HEK293 (cell line): Measurements from ENCODE around the gene PER1.

ENCODE experiments used
- HOXA7 ChIP-seq: sonication (generic); formaldehyde crosslinking; IDR thresholded peaks from 2 replicates; pipeline ENCODE4 v1.8.1; 2022; ENCODE audit warnings: missing genetic modification reagents, borderline replicate concordance
- KLF10 ChIP-seq: fragments of 450-650 bp; IDR thresholded peaks from 2 replicates; pipeline ENCODE4 v1.5.1; 2018; ENCODE audit warnings: missing biosample characterization, mild to moderate bottlenecking, missing genetic modification characterization
- KLF16 ChIP-seq: fragments of 450-650 bp; formaldehyde crosslinking; IDR thresholded peaks from 2 replicates; pipeline ENCODE4 v1.5.1; 2017; ENCODE audit warnings: missing biosample characterization, missing genetic modification characterization
- KLF7 ChIP-seq: fragments of 450-650 bp; formaldehyde crosslinking; IDR thresholded peaks from 2 replicates; pipeline ENCODE4 v1.5.1; 2016; ENCODE audit warnings: missing biosample characterization, missing genetic modification characterization, borderline replicate concordance
- OSR2 ChIP-seq: fragments of 450-650 bp; formaldehyde crosslinking; IDR thresholded peaks from 2 replicates; pipeline ENCODE4 v1.5.1; 2016; ENCODE audit warnings: missing biosample characterization, missing genetic modification characterization
- SCRT2 ChIP-seq: fragments of 450-650 bp; formaldehyde crosslinking; IDR thresholded peaks from 2 replicates; pipeline ENCODE4 v1.5.1; 2016; ENCODE audit warnings: missing biosample characterization, missing genetic modification characterization
- TRIM28 ChIP-seq: IDR thresholded peaks from 2 replicates; pipeline ENCODE4 v1.6.1; 2011; ENCODE audit warnings: low read length, control low read depth, borderline replicate concordance
- WT1 ChIP-seq: fragments of 450-650 bp; formaldehyde crosslinking; IDR thresholded peaks from 2 replicates; pipeline ENCODE4 v1.5.1; 2016; ENCODE audit warnings: missing biosample characterization, missing genetic modification characterization
- ZNF114 ChIP-seq: fragments of 450-650 bp; formaldehyde crosslinking; IDR thresholded peaks from 2 replicates; pipeline ENCODE4 v1.5.0; 2017; ENCODE audit warnings: missing biosample characterization, missing genetic modification characterization
- ZNF19 ChIP-seq: fragments of 450-650 bp; formaldehyde crosslinking; IDR thresholded peaks from 2 replicates; pipeline ENCODE4; 2016; ENCODE audit warnings: missing biosample characterization, missing genetic modification characterization, low read depth
- ZNF221 ChIP-seq: fragments of 450-650 bp; formaldehyde crosslinking; IDR thresholded peaks from 2 replicates; pipeline ENCODE4 v1.5.1; 2017; ENCODE audit warnings: missing biosample characterization, missing genetic modification characterization, borderline replicate concordance
- ZNF350 ChIP-seq: fragments of 450-650 bp; formaldehyde crosslinking; IDR thresholded peaks from 2 replicates; pipeline ENCODE4 v1.5.0; 2017; ENCODE audit warnings: missing biosample characterization, mild to moderate bottlenecking, missing genetic modification characterization
- ZNF404 ChIP-seq: fragments of 450-650 bp; formaldehyde crosslinking; IDR thresholded peaks from 2 replicates; pipeline ENCODE4 v1.5.1; 2017; ENCODE audit warnings: missing biosample characterization, missing genetic modification characterization
- ZNF433 ChIP-seq: fragments of 450-650 bp; formaldehyde crosslinking; IDR thresholded peaks from 2 replicates; pipeline ENCODE4 v1.5.1; 2016; ENCODE audit warnings: missing biosample characterization, missing genetic modification characterization, low read depth
- ZNF555 ChIP-seq: fragments of 450-650 bp; formaldehyde crosslinking; conservative IDR thresholded peaks from 2 replicates; pipeline ENCODE4 v1.5.1; 2017; ENCODE audit warnings: missing biosample characterization, mild to moderate bottlenecking, missing genetic modification characterization, inconsistent platforms
- ZNF621 ChIP-seq: fragments of 450-650 bp; formaldehyde crosslinking; IDR thresholded peaks from 2 replicates; pipeline ENCODE4 v1.5.1; 2017; ENCODE audit warnings: missing biosample characterization, missing genetic modification characterization
- ZNF624 ChIP-seq: fragments of 450-650 bp; formaldehyde crosslinking; IDR thresholded peaks from 2 replicates; pipeline ENCODE4 v1.5.1; 2017; ENCODE audit warnings: missing biosample characterization, missing genetic modification characterization
- ZNF660 ChIP-seq: fragments of 450-650 bp; IDR thresholded peaks from 2 replicates; pipeline ENCODE4 v1.5.1; 2018; ENCODE audit warnings: missing biosample characterization, mild to moderate bottlenecking, missing genetic modification characterization
- ZNF768 ChIP-seq: fragments of 450-650 bp; formaldehyde crosslinking; IDR thresholded peaks from 2 replicates; pipeline ENCODE4 v1.5.1; 2018; ENCODE audit warnings: missing biosample characterization, mild to moderate bottlenecking, missing genetic modification characterization
- ZNF791 ChIP-seq: fragments of 450-650 bp; formaldehyde crosslinking; IDR thresholded peaks from 2 replicates; pipeline ENCODE4 v1.5.1; 2016; ENCODE audit warnings: missing biosample characterization, missing genetic modification characterization
- ZNF792 ChIP-seq: fragments of 450-650 bp; formaldehyde crosslinking; IDR thresholded peaks from 2 replicates; pipeline ENCODE4 v1.5.1; 2016; ENCODE audit warnings: missing biosample characterization, missing genetic modification characterization
- ZNF830 ChIP-seq: fragments of 450-650 bp; IDR thresholded peaks from 2 replicates; pipeline ENCODE4 v1.5.0; 2018; ENCODE audit warnings: missing biosample characterization, missing genetic modification characterization, low read depth, mild to moderate bottlenecking, moderate library complexity
- TF ChIP-seq, protein P1 (sequence below): IDR thresholded peaks from 2 replicates; pipeline ENCODE4 v1.6.1; 2011; ENCODE audit warnings: mild to moderate bottlenecking, low read depth, low read length, borderline replicate concordance
- TF ChIP-seq, protein P2 (sequence below): fragments of 450-650 bp; formaldehyde crosslinking; IDR thresholded peaks from 2 replicates; pipeline ENCODE4 v1.5.1; 2016; ENCODE audit warnings: missing biosample characterization, missing genetic modification characterization, borderline replicate concordance
- TF ChIP-seq, protein P3 (sequence below): fragments of 450-650 bp; formaldehyde crosslinking; IDR thresholded peaks from 2 replicates; pipeline ENCODE4 v1.5.1; 2016; ENCODE audit warnings: missing biosample characterization, missing genetic modification characterization, low read depth
- TF ChIP-seq, protein P4 (sequence below): fragments of 450-650 bp; IDR thresholded peaks from 2 replicates; pipeline ENCODE4 v1.5.1; 2018; ENCODE audit warnings: missing biosample characterization, mild to moderate bottlenecking, missing genetic modification characterization
- TF ChIP-seq, protein P5 (sequence below): fragments of 450-650 bp; formaldehyde crosslinking; IDR thresholded peaks from 2 replicates; pipeline ENCODE4 v1.5.1; 2016; ENCODE audit warnings: missing biosample characterization, missing genetic modification characterization, borderline replicate concordance

Gene PER1

DNA sequence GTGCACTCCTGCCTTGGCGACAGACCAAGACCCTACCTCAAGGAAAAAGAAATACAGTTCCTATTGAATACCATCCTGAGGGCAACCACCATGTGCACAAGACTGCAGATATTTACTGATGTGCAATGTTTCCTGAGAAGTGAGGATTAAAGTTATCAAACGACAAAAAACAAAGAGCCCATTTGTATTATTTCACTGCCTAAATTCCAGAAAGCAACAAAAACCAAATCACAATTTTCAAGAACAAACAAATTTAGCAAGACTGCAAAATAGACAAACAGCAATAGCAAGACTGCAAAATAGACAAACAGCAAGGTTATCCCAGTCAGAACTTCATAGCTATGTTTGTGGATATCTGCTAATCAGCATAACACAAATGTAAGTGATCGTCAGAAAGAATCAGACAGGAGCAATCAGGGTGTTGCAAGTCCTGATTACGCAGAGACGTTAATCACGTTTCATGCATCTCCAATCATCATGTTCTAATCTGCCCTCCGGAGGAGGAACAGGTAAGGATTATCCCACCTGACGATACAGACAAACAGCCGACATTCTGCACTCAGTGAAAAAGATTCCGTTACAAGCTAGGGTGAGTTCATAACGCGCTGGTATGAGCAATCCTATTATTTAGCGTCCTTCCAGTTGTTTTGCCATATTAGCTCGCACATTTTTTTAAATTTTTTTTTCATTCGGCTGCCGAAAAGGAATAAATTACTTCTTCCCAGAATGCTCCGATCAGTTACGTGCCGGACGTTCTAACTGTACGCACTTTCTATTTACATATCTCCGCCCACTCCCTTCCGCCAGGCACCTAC, 21.1 kb upstream of the PER1 start (continued):
- TF ChIP-seq ZNF114 (tag by site-specific recombination) (no peak), KLF7 (tag by site-specific recombination) (peak; percentile 61; the same call in 1 of the 2 replicates), ZNF19 (no peak), OSR2 (tag by site-specific recombination) (peak; percentile 39; the same call in 1 of the 2 replicates), ZNF660 (tag by site-specific recombination) (peak; percentile 83), ZNF624 (tag by site-specific recombination) (no peak; the same call in 1 of the 2 replicates), WT1 (tag by site-specific recombination) (peak; percentile 41; the same call in 1 of the 2 replicates), ZNF433 (tag by site-specific recombination) (0 out of 2 replicates have a peak, but pooled peaks have one; percentile 32), KLF10 (tag by site-specific recombination) (peak; percentile 92), ZNF350 (tag by site-specific recombination) (no peak), SCRT2 (tag by site-specific recombination) (peak; percentile 99), ZNF830 (tag by site-specific recombination) (no peak), ZNF555 (no peak), ZNF221 (no peak), ZNF404 (tag by site-specific recombination) (peak; percentile 69; the same call in 1 of the 2 replicates), ZNF768 (tag by site-specific recombination) (peak; percentile 97; the same call in 1 of the 2 replicates), ZNF792 (tag by site-specific recombination) (no peak), ZNF621 (tag by site-specific recombination) (no peak), ZNF791 (tag by site-specific recombination) (no peak), TRIM28 (peak; percentile 86; the same call in 1 of the 2 replicates), HOXA7 (CRISPR knock-in tag) (no peak), KLF16 (tag by site-specific recombination) (peak; percentile 91)
- TF ChIP-seq, protein P1, sequence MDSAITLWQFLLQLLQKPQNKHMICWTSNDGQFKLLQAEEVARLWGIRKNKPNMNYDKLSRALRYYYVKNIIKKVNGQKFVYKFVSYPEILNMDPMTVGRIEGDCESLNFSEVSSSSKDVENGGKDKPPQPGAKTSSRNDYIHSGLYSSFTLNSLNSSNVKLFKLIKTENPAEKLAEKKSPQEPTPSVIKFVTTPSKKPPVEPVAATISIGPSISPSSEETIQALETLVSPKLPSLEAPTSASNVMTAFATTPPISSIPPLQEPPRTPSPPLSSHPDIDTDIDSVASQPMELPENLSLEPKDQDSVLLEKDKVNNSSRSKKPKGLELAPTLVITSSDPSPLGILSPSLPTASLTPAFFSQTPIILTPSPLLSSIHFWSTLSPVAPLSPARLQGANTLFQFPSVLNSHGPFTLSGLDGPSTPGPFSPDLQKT, result peak; percentile 89
- TF ChIP-seq, protein P2, sequence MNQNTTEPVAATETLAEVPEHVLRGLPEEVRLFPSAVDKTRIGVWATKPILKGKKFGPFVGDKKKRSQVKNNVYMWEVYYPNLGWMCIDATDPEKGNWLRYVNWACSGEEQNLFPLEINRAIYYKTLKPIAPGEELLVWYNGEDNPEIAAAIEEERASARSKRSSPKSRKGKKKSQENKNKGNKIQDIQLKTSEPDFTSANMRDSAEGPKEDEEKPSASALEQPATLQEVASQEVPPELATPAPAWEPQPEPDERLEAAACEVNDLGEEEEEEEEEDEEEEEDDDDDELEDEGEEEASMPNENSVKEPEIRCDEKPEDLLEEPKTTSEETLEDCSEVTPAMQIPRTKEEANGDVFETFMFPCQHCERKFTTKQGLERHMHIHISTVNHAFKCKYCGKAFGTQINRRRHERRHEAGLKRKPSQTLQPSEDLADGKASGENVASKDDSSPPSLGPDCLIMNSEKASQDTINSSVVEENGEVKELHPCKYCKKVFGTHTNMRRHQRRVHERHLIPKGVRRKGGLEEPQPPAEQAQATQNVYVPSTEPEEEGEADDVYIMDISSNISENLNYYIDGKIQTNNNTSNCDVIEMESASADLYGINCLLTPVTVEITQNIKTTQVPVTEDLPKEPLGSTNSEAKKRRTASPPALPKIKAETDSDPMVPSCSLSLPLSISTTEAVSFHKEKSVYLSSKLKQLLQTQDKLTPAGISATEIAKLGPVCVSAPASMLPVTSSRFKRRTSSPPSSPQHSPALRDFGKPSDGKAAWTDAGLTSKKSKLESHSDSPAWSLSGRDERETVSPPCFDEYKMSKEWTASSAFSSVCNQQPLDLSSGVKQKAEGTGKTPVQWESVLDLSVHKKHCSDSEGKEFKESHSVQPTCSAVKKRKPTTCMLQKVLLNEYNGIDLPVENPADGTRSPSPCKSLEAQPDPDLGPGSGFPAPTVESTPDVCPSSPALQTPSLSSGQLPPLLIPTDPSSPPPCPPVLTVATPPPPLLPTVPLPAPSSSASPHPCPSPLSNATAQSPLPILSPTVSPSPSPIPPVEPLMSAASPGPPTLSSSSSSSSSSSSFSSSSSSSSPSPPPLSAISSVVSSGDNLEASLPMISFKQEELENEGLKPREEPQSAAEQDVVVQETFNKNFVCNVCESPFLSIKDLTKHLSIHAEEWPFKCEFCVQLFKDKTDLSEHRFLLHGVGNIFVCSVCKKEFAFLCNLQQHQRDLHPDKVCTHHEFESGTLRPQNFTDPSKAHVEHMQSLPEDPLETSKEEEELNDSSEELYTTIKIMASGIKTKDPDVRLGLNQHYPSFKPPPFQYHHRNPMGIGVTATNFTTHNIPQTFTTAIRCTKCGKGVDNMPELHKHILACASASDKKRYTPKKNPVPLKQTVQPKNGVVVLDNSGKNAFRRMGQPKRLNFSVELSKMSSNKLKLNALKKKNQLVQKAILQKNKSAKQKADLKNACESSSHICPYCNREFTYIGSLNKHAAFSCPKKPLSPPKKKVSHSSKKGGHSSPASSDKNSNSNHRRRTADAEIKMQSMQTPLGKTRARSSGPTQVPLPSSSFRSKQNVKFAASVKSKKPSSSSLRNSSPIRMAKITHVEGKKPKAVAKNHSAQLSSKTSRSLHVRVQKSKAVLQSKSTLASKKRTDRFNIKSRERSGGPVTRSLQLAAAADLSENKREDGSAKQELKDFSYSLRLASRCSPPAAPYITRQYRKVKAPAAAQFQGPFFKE (tag by site-specific recombination), result no peak
- TF ChIP-seq, protein P3, sequence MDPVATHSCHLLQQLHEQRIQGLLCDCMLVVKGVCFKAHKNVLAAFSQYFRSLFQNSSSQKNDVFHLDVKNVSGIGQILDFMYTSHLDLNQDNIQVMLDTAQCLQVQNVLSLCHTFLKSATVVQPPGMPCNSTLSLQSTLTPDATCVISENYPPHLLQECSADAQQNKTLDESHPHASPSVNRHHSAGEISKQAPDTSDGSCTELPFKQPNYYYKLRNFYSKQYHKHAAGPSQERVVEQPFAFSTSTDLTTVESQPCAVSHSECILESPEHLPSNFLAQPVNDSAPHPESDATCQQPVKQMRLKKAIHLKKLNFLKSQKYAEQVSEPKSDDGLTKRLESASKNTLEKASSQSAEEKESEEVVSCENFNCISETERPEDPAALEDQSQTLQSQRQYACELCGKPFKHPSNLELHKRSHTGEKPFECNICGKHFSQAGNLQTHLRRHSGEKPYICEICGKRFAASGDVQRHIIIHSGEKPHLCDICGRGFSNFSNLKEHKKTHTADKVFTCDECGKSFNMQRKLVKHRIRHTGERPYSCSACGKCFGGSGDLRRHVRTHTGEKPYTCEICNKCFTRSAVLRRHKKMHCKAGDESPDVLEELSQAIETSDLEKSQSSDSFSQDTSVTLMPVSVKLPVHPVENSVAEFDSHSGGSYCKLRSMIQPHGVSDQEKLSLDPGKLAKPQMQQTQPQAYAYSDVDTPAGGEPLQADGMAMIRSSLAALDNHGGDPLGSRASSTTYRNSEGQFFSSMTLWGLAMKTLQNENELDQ (tag by site-specific recombination), result no peak
- TF ChIP-seq, protein P4, sequence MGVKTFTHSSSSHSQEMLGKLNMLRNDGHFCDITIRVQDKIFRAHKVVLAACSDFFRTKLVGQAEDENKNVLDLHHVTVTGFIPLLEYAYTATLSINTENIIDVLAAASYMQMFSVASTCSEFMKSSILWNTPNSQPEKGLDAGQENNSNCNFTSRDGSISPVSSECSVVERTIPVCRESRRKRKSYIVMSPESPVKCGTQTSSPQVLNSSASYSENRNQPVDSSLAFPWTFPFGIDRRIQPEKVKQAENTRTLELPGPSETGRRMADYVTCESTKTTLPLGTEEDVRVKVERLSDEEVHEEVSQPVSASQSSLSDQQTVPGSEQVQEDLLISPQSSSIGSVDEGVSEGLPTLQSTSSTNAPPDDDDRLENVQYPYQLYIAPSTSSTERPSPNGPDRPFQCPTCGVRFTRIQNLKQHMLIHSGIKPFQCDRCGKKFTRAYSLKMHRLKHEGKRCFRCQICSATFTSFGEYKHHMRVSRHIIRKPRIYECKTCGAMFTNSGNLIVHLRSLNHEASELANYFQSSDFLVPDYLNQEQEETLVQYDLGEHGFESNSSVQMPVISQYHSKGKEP, result peak; percentile 95
- TF ChIP-seq, protein P5, sequence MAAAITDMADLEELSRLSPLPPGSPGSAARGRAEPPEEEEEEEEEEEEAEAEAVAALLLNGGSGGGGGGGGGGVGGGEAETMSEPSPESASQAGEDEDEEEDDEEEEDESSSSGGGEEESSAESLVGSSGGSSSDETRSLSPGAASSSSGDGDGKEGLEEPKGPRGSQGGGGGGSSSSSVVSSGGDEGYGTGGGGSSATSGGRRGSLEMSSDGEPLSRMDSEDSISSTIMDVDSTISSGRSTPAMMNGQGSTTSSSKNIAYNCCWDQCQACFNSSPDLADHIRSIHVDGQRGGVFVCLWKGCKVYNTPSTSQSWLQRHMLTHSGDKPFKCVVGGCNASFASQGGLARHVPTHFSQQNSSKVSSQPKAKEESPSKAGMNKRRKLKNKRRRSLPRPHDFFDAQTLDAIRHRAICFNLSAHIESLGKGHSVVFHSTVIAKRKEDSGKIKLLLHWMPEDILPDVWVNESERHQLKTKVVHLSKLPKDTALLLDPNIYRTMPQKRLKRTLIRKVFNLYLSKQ (tag by site-specific recombination), result no peak
